Mucosa of descending colon (tissue), 3 donors: Measurements from ENCODE around the gene CHD5. TPM values are rescaled to one million over a fixed set of nuclear protein-coding genes. Genes with fewer than 3 reads are reported as not detected.
A peak's percentile ranks its signal among the peaks of the same experiment; 100 is the strongest.

ENCODE experiments used
- ATAC-seq: fragments of 200-7000 bp; cut with Tn5 transposase; one replicate; pipeline ENCODE4 v1.9.1; 2020; ENCODE audit warnings: mild to moderate bottlenecking, moderate library complexity
- DNase-seq, 3 donors: peaks; one replicate each; pipeline ENCODE4 v3.0.0-alpha.2; 2020
- H3K36me3 ChIP-seq: fragments of 200-600 bp; one replicate; pipeline ENCODE4 v1.8.0; 2021; ENCODE audit warnings: low read depth, mild to moderate bottlenecking
- H3K4me1 ChIP-seq: fragments of 200-600 bp; one replicate; pipeline ENCODE4 v1.8.0; 2021; ENCODE audit warnings: low read depth, mild to moderate bottlenecking
- H3K4me3 ChIP-seq: fragments of 200-600 bp; one replicate; pipeline ENCODE4 v1.8.0; 2021; ENCODE audit warnings: mild to moderate bottlenecking
- H3K9me3 ChIP-seq: fragments of 200-600 bp; one replicate; pipeline ENCODE4 v1.8.0; 2021; ENCODE audit warnings: mild to moderate bottlenecking
- CTCF ChIP-seq: fragments of 200-600 bp; IDR thresholded peaks from one replicate; pipeline ENCODE4 v1.8.0; 2022; ENCODE audit warnings: antibody characterized with exemption, mild to moderate bottlenecking
- intact Hi-C, 2 donors: fragments of 100-400 bp; cut with DNase I in 1 of 2; cut with micrococcal nuclease in 1 of 2; formaldehyde crosslinking; loops; one replicate each; pipeline versions ENCODE4 v1.11.0 to v1.11.1; 2022; cut with DNase I, micrococcal nuclease
- total RNA-seq, 3 donors: library from RNA; stranded (reverse); fragmentation: NEBNext Ultra II Directional in 2 of 3; extraction: Animal tissue kit (Norgen Biotek cat#: 25700) in 2 of 3; gene quantifications; one replicate each; pipeline versions ENCODE4 v1.2.1 to v1.2.4, GENCODE V29; 2021 to 2023
- donor health status: DM: no; HTN: no; CAD: no; lungs with moderate emphysema.
- donor health status: DM: no; HTN: no; CAD: no.
- donor health status: DM: no; HTN: yes; CAD: no.

The CHD5 gene
- total RNA-seq, 3 donors from 2014 or later, result 0.17 to 2.1 (median 0.22) TPM

GRCh38 chr1:6131561-6131960 is 48.6 kb downstream of the CHD5 start:
- ATAC-seq (no peak), DNase-seq (peak in 1 of 3 donors; percentile 28)
- intact Hi-C loops, result no loop called here
- H3K9me3 ChIP-seq, result no peaks in the 10 kb centered on the region
- H3K4me3 ChIP-seq, result no peak overlapping the region
- H3K36me3 ChIP-seq, result no peaks in the 10 kb centered on the region
- H3K4me1 ChIP-seq, result peaks cover 5% of the 10 kb centered on the region
- no peak for TF ChIP-seq CTCF

- DNase-seq (peak in 2 of 3 donors; percentile 17 to 24), ATAC-seq (no peak)
- Histone ChIP-seq H3K4me1 (peaks cover 5% of the 10 kb centered on the region), H3K4me3 (no peak overlapping the region), H3K9me3 (no peaks in the 10 kb centered on the region), H3K36me3 (no peaks in the 10 kb centered on the region)
- no peak for TF ChIP-seq CTCF
- intact Hi-C loops, result no loop called here
Measured at GRCh38 chr1:6130596-6130995, 49.5 kb downstream of the CHD5 start.

- ATAC-seq (no peak), DNase-seq (peak in 2 of 3 donors; percentile 20 to 31)
- Histone ChIP-seq H3K36me3 (no peaks in the 10 kb centered on the region), H3K9me3 (no peaks in the 10 kb centered on the region), H3K4me3 (no peak overlapping the region), H3K4me1 (peaks cover 5% of the 10 kb centered on the region)
- intact Hi-C loops, result no loop called here
- TF ChIP-seq CTCF, result no peak
Measured at GRCh38 chr1:6130036-6130435, 50.1 kb downstream of the CHD5 start.

GRCh38 chr1:6129313-6129712 is 50.8 kb downstream of the CHD5 start:
- peaks cover 5% of the 10 kb centered on the region for H3K4me1 ChIP-seq
- DNase-seq (peak; percentile 17 to 42 (median 28)), ATAC-seq (peak; percentile 39)

GRCh38 chr1:6128276-6129081 is 51.6 kb downstream of the CHD5 start:
- TF ChIP-seq CTCF, result no peak
- no peak overlapping the region for H3K4me3 ChIP-seq
- H3K9me3 ChIP-seq, result no peaks in the 10 kb centered on the region
- DNase-seq, result peak in 1 of 3 donors; percentile 52
- H3K36me3 ChIP-seq, result no peaks in the 10 kb centered on the region
- intact Hi-C loops, result no loop called here
- peaks cover 5% of the 10 kb centered on the region for H3K4me1 ChIP-seq
- ATAC-seq, result no peak

More at GRCh38 chr1:6129313-6129712, 50.8 kb downstream of the CHD5 start:
- intact Hi-C loops, result no loop called here
- Histone ChIP-seq H3K9me3 (no peaks in the 10 kb centered on the region), H3K4me3 (no peak overlapping the region), H3K36me3 (no peaks in the 10 kb centered on the region)
- TF ChIP-seq CTCF, result no peak
